HG03575 (cell line): ENCODE results near the gene PIGR.

Experiments used
- ATAC-seq: cut with Tn5 transposase; IDR thresholded peaks from one replicate; pipeline ENCODE4 v1.9.1; 2021; ENCODE audit not compliant: unreplicated experiment, insufficient number of reproducible peaks, low FRiP score; ENCODE audit errors: extremely low read depth

PIGR gene

GRCh38 chr1:206898915-206899431 is 47.3 kb downstream of the PIGR start:
- no peak for ATAC-seq

GRCh38 chr1:206898089-206898914 is 48.0 kb downstream of the PIGR start:
- no peak for ATAC-seq

GRCh38 chr1:206897175-206897574 is 49.1 kb downstream of the PIGR start, which contains the start of gene IL24:
Gene IL24 (plus strand): TSS chr1:206897443. CDS start chr1:206897833, 390 bp downstream.
- no peak for ATAC-seq

GRCh38 chr1:206896261-206896660 is 50.0 kb downstream of the PIGR start:
- no peak for ATAC-seq

GRCh38 chr1:206895837-206896242 is 50.4 kb downstream of the PIGR start:
- ATAC-seq, result no peak

DNA sequence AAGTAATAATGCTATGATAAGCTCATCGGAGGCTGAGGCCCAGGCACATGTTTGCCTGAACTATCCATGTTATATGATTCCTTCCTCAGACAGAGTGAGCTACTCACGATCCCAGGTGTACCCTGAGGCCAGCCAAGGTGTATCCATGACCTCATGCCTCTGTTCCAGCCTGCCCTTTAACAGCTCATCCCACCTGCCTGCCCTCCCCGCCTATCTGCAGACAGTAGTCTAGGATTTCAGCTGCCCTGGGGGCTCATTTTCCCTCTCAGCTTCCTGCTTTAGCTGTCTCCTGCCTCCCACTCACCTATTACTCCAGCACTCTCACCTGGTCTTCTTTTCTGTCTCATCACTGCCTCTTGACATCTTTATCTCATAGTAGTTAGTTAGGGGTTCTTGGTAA is 50.9 kb downstream of the PIGR start:
- ATAC-seq, result no peak

DNA sequence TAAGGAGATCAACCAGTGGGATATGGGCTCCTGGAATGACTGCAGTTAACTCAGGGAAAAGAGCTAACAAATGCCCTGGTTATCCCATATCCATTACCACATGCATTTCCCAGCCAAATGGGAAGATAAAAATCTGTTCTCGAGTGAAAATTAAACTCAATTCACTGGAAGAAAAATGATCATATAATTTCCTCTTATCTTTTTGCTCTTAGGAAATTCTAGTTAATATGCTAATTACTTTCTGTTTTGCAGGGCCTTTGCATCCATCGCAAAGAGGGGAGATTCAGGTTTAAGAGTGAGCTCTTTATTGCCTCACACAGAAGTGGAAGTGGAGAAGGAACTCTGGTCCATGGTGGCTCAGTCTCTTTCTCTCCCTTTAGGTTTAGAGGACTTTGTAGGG is 52.9 kb downstream of the PIGR start:
- no peak for ATAC-seq

GRCh38 chr1:206892351-206892984 is 53.8 kb downstream of the PIGR start:
- no peak for ATAC-seq

- ATAC-seq, result no peak
Observed at GRCh38 chr1:206891412-206891811, 54.9 kb downstream of the PIGR start.

DNA sequence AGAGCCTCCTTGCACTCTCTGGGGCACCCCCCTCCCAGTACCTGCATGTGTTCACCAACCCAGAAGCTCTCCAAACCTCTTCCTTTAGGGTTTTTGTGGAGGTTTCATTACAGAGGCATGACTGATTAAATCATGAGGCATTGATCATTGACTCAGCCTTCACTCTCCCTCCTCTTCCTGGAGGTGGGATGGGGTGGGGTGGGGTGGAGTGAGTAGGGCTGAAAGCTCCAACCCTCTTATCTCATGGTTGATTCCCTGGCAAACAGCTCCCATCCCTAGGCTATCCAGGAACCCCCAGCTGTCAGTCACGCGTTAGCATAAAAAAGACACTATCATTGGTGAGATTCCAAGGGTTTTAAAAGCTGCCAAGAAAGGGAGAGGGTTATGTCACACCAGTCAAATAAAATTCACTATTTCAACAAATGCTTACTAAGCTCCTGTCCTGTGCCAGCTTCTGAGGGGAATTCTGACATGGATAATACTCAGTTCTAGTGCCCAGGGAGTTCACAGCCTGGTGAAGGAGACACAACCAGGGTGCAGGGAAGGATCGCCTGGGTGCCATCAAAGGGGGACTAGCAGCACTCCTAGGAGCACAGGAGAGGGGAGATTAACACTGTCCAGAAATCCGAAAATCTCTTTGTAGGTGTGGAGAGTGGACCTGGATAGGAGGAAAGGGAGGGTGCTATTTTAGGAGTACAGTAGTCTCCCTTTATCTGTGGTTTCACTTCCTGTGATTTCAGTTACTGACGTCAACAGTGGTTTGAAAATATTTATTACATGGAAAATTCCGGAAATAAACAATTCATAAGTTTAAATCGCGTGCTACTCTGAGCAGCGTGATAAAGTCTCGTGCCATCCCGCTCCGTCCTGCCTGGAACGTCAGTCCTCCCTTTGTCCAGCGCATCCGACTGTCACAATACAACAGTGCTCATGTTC is 55.9 kb downstream of the PIGR start:
- ATAC-seq, result no peak

GRCh38 chr1:206887701-206888100 is 58.6 kb downstream of the PIGR start:
- no peak for ATAC-seq

- ATAC-seq, result no peak
Observed at GRCh38 chr1:206886831-206887230, 59.4 kb downstream of the PIGR start.

DNA sequence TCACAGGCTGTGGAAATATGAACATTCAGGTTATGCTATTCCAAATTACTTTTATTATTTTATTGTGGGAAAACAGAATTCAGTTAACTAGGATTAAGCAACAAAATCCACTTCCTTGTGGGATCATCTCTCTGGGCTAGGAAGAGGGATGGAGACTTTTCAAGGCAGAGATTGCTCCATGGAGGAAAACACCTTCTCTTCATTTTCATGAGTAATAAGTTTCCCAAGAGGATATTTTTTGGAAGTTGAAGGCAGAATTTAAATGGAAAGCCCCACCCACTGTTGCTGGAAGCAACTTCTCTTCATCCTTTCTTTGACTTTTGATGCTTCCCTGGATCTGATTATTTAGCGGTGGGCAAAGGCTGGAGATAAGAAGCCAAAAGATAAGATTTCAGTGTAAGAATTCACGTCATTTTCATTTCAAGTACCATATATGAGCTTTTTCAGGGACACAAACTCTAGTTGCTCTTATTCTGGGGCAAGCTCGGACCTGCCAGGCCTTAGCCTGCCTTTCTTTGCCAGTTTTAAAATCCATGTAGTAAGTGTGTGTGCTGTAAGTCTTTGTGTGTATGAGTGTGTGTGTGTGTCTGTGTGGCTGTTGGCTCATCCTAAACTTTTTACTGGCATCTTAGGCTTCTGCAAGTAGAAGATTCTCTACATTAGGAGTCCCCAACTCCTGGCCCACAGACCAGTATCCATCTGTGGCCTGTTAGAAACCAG is 60.8 kb downstream of the PIGR start:
- ATAC-seq, result no peak

DNA sequence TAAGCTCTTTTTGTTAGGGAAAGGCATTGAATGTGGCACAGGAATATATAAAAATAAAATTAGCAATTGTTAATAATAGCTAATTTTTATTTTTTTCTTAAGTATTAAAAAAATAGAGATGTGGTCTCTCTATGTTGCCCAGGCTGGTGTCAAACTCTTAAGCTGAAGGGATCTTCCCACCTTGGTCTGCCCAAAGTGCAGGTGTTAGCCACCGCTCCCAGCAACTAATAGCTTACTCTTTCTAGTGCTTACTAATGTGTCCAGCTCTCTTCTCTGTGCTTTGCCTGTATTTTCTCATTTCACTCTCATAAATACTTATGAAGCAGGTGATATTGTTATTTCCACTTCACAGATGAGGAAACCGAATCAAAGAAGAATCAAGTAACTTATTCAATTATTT is 62.4 kb downstream of the PIGR start:
- no peak for ATAC-seq

DNA sequence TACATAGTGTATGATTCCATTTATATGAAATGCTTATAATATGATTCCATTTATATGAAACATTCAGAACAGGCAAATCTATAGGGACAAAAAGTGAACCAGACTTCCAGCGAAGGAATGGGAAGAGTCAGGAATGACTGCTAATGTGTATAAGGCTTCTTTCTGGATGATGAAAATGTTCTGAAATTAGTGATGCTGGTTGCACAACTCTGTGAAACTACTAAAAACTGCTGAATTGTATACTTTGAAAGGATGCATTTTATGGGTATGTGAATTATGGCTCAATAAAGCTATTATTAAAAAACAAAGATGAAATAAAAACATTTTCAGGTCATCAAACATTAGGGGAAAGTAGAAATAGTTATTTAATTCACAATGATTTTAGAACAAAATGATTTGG is 63.1 kb downstream of the PIGR start:
- no peak for ATAC-seq

GRCh38 chr1:206882555-206882954 is 63.7 kb downstream of the PIGR start:
- ATAC-seq, result no peak

- no peak for ATAC-seq
Observed at GRCh38 chr1:206880314-206880713, 66.0 kb downstream of the PIGR start.
